ENCODE measurements around the gene PLXNA2.

DNA sequence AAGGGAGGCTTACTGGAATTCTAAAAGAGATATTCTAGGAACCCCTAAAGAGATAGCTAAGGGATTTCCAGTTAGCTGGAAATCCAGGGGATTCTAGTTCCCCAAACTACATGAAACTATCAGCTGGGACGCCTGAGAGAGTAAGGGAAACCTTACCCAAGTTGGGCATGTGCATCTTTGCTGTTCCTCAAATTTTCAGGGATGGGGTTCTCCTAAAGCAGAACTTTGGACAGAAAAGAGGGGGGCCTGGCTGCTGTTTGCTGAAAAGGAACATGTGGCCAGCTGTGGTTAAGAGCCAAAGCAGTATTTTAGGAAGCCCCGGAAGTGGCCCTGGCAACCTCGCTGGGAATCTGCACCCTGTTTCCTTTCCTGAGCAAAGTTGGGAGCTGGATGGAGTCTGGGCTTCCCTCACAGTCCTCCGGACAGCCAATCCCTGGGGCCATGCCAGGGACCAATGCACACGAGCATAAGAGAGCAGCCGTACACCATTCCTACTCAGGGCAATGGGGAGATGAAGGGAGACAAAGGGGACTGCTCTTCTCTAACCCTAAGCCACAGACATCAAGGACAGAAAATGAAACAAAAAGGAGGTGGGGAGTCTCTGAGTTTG is 154.3 kb downstream of the PLXNA2 start:
- TF ChIP-seq CTCF (IDR thresholded peaks at IDR 0.05; ENCODE audit: low read depth, low read length), result no peak
- TF ChIP-seq EZH2phosphoT487 (IDR thresholded peaks at IDR 0.05; ENCODE audit: low read depth), result no peak
